ENCODE measurements around the gene EEFSEC. TPM values are rescaled to one million over a fixed set of nuclear protein-coding genes. Genes with fewer than 3 reads are reported as not detected.

The EEFSEC gene
- total and polyA plus RNA-seq, 2 of the 8 experiments (the other 6 are each of a cell fraction or from before 2014, with no cell fraction given) = 13.1 to 19.8 TPM

GRCh38 chr3:128419311-128419710 is 266.0 kb downstream of the EEFSEC start (continued):
- TF ChIP-seq, protein P1, sequence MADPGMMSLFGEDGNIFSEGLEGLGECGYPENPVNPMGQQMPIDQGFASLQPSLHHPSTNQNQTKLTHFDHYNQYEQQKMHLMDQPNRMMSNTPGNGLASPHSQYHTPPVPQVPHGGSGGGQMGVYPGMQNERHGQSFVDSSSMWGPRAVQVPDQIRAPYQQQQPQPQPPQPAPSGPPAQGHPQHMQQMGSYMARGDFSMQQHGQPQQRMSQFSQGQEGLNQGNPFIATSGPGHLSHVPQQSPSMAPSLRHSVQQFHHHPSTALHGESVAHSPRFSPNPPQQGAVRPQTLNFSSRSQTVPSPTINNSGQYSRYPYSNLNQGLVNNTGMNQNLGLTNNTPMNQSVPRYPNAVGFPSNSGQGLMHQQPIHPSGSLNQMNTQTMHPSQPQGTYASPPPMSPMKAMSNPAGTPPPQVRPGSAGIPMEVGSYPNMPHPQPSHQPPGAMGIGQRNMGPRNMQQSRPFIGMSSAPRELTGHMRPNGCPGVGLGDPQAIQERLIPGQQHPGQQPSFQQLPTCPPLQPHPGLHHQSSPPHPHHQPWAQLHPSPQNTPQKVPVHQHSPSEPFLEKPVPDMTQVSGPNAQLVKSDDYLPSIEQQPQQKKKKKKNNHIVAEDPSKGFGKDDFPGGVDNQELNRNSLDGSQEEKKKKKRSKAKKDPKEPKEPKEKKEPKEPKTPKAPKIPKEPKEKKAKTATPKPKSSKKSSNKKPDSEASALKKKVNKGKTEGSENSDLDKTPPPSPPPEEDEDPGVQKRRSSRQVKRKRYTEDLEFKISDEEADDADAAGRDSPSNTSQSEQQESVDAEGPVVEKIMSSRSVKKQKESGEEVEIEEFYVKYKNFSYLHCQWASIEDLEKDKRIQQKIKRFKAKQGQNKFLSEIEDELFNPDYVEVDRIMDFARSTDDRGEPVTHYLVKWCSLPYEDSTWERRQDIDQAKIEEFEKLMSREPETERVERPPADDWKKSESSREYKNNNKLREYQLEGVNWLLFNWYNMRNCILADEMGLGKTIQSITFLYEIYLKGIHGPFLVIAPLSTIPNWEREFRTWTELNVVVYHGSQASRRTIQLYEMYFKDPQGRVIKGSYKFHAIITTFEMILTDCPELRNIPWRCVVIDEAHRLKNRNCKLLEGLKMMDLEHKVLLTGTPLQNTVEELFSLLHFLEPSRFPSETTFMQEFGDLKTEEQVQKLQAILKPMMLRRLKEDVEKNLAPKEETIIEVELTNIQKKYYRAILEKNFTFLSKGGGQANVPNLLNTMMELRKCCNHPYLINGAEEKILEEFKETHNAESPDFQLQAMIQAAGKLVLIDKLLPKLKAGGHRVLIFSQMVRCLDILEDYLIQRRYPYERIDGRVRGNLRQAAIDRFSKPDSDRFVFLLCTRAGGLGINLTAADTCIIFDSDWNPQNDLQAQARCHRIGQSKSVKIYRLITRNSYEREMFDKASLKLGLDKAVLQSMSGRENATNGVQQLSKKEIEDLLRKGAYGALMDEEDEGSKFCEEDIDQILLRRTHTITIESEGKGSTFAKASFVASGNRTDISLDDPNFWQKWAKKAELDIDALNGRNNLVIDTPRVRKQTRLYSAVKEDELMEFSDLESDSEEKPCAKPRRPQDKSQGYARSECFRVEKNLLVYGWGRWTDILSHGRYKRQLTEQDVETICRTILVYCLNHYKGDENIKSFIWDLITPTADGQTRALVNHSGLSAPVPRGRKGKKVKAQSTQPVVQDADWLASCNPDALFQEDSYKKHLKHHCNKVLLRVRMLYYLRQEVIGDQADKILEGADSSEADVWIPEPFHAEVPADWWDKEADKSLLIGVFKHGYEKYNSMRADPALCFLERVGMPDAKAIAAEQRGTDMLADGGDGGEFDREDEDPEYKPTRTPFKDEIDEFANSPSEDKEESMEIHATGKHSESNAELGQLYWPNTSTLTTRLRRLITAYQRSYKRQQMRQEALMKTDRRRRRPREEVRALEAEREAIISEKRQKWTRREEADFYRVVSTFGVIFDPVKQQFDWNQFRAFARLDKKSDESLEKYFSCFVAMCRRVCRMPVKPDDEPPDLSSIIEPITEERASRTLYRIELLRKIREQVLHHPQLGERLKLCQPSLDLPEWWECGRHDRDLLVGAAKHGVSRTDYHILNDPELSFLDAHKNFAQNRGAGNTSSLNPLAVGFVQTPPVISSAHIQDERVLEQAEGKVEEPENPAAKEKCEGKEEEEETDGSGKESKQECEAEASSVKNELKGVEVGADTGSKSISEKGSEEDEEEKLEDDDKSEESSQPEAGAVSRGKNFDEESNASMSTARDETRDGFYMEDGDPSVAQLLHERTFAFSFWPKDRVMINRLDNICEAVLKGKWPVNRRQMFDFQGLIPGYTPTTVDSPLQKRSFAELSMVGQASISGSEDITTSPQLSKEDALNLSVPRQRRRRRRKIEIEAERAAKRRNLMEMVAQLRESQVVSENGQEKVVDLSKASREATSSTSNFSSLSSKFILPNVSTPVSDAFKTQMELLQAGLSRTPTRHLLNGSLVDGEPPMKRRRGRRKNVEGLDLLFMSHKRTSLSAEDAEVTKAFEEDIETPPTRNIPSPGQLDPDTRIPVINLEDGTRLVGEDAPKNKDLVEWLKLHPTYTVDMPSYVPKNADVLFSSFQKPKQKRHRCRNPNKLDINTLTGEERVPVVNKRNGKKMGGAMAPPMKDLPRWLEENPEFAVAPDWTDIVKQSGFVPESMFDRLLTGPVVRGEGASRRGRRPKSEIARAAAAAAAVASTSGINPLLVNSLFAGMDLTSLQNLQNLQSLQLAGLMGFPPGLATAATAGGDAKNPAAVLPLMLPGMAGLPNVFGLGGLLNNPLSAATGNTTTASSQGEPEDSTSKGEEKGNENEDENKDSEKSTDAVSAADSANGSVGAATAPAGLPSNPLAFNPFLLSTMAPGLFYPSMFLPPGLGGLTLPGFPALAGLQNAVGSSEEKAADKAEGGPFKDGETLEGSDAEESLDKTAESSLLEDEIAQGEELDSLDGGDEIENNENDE (IDR thresholded peaks at IDR 0.05; ENCODE audit: insufficient replicate concordance, low read length) = no peak
